ENCODE results near the gene LMAN2. TPM values are rescaled to one million over a fixed set of nuclear protein-coding genes. Genes with fewer than 3 reads are reported as not detected.

The LMAN2 gene
- polyA plus RNA-seq, 1 donor (not counting 4 experiments of a cell fraction or from before 2014, with no cell fraction given), result 105 TPM

- no peak overlapping the region for H3K27ac ChIP-seq (ENCODE audit: control insufficient read depth, insufficient read depth, low read length)
- H3K4me1 ChIP-seq (ENCODE audit: control insufficient read depth, extremely low read depth, insufficient read depth, low read length), result peaks cover 17% of the 10 kb centered on the region
- H3K27me3 ChIP-seq (ENCODE audit: control insufficient read depth, extremely low read depth, insufficient read depth, low read length), result no peaks in the 10 kb centered on the region
- no peak overlapping the region for H3K9ac ChIP-seq (ENCODE audit: control insufficient read depth, extremely low read depth, insufficient read depth, low read length)
- no peak for DNase-seq (ENCODE audit: low read depth, low spot score)
- dilution Hi-C loops (cut with MboI; ENCODE audit: extremely low pct_ligation_motif_present, low sequenced_read_pairs), result no loop called here
- no peak overlapping the region for H2AFZ ChIP-seq (ENCODE audit: control insufficient read depth, low read length)
- no peaks in the 10 kb centered on the region for H3K36me3 ChIP-seq (ENCODE audit: control insufficient read depth in 2 of 2, extremely low read depth in 1 of 2, insufficient read depth in 2 of 2, low read length in 2 of 2)
- H4K20me1 ChIP-seq (ENCODE audit: control insufficient read depth, extremely low read depth, insufficient read depth, low read length), result no peaks in the 10 kb centered on the region
- H3K4me2 ChIP-seq (ENCODE audit: control insufficient read depth, extremely low read depth, insufficient read depth, low read depth, low read length), result no peak overlapping the region
- no peak for TF ChIP-seq EZH2 (IDR thresholded peaks at IDR 0.05; ENCODE audit: low read length)
- no peak for TF ChIP-seq CTCF (optimal IDR thresholded peaks at IDR 0.05 in 1 of 3, IDR thresholded peaks at IDR 0.05 in 1 of 3, conservative IDR thresholded peaks at IDR 0.05 in 1 of 3; ENCODE audit: extremely low read depth in 1 of 3, insufficient read depth in 2 of 3, low read length in 3 of 3)
- no peaks in the 10 kb centered on the region for H3K79me2 ChIP-seq (ENCODE audit: control insufficient read depth, insufficient read depth, low read length)
- H3K9me3 ChIP-seq (ENCODE audit: control insufficient read depth, low read depth, low read length), result no peaks in the 10 kb centered on the region
- H3K9me1 ChIP-seq (ENCODE audit: control insufficient read depth, extremely low read depth, insufficient read depth, low read length), result no peaks in the 10 kb centered on the region
- H3K4me3 ChIP-seq (ENCODE audit: control insufficient read depth in 2 of 3, extremely low read depth in 1 of 3, insufficient read depth in 2 of 3, low read depth in 1 of 3, low read length in 3 of 3), result no peak overlapping the region
- no peak for FAIRE-seq
These were observed 42.5 kb upstream of the LMAN2 start for GRCh38 chr5:177393990-177394389.

DNA sequence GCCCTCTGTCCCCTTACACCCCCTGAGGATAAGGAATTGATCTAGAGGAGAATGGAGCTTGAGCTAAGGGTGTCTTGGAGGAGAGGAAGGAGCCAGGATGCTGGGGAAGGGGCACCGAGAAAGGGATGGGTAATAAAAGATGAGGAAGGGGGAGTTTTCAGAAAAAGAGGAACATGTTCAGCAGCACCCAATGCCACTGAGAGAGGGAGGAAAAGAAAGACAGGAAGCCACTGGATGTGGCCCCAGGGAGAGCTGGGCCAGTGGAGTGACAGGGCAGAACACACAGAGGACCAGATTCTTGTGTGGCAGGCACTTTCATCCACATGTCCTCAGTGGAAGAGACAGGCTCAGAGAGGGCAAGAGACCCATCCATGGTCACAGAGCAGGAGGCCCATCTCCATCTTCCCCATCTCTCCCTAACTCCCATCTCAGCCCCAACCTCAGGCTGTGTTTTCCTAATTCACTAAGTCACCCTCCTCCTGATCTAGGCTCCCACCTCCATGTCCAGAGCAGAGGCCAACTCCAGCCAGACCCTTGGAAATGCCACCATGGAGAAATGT, 41.8 kb upstream of the LMAN2 start:
- no peak for FAIRE-seq
- no peaks in the 10 kb centered on the region for H3K9me3 ChIP-seq (ENCODE audit: control insufficient read depth, low read depth, low read length)
- peaks cover 1% of the 10 kb centered on the region for H4K20me1 ChIP-seq (ENCODE audit: control insufficient read depth, extremely low read depth, insufficient read depth, low read length)

More for the DNA sequence above, 41.8 kb upstream of the LMAN2 start:
- Histone ChIP-seq H3K4me1 (ENCODE audit: control insufficient read depth, extremely low read depth, insufficient read depth, low read length) (peaks cover 24% of the 10 kb centered on the region), H3K27me3 (ENCODE audit: control insufficient read depth, extremely low read depth, insufficient read depth, low read length) (no peaks in the 10 kb centered on the region), H3K4me2 (ENCODE audit: control insufficient read depth, extremely low read depth, insufficient read depth, low read depth, low read length) (no peak overlapping the region), H3K79me2 (ENCODE audit: control insufficient read depth, insufficient read depth, low read length) (no peaks in the 10 kb centered on the region), H3K9ac (ENCODE audit: control insufficient read depth, extremely low read depth, insufficient read depth, low read length) (no peak overlapping the region), H2AFZ (ENCODE audit: control insufficient read depth, low read length) (no peak overlapping the region), H3K27ac (ENCODE audit: control insufficient read depth, insufficient read depth, low read length) (no peak overlapping the region), H3K4me3 (ENCODE audit: control insufficient read depth in 2 of 3, extremely low read depth in 1 of 3, insufficient read depth in 2 of 3, low read depth in 1 of 3, low read length in 3 of 3) (no peak overlapping the region), H3K36me3 (ENCODE audit: control insufficient read depth in 2 of 2, extremely low read depth in 1 of 2, insufficient read depth in 2 of 2, low read length in 2 of 2) (no peaks in the 10 kb centered on the region), H3K9me1 (ENCODE audit: control insufficient read depth, extremely low read depth, insufficient read depth, low read length) (no peaks in the 10 kb centered on the region)
- dilution Hi-C loops (cut with MboI; ENCODE audit: extremely low pct_ligation_motif_present, low sequenced_read_pairs), result no loop called here
- TF ChIP-seq CTCF (optimal IDR thresholded peaks at IDR 0.05 in 1 of 3, IDR thresholded peaks at IDR 0.05 in 1 of 3, conservative IDR thresholded peaks at IDR 0.05 in 1 of 3; ENCODE audit: extremely low read depth in 1 of 3, insufficient read depth in 2 of 3, low read length in 3 of 3) (no peak), EZH2 (IDR thresholded peaks at IDR 0.05; ENCODE audit: low read length) (no peak)
- DNase-seq (ENCODE audit: low read depth, low spot score), result no peak
